Fibroblast of pulmonary artery (primary cell): Measurements from ENCODE around the gene MXD4.
A peak's percentile ranks its signal among the peaks of the same experiment; 100 is the strongest.

Experiments
- DNase-seq: peaks from one replicate; pipeline ENCODE4 v3.0.0-alpha.2; 2010; ENCODE audit warnings: low read depth
- H3K4me3 ChIP-seq: replicated peaks from 2 replicates; pipeline ENCODE4 v1.5.1; 2011; ENCODE audit warnings: low read depth, mild to moderate bottlenecking, control low read depth, low read length, moderate library complexity
- TF ChIP-seq, protein P1 (sequence below): IDR thresholded peaks from 2 replicates; pipeline ENCODE4 v1.5.1; 2011; ENCODE audit warnings: mild to moderate bottlenecking, control low read depth, low read length, inconsistent platforms; ENCODE audit errors: missing control alignments

The MXD4 gene

DNA sequence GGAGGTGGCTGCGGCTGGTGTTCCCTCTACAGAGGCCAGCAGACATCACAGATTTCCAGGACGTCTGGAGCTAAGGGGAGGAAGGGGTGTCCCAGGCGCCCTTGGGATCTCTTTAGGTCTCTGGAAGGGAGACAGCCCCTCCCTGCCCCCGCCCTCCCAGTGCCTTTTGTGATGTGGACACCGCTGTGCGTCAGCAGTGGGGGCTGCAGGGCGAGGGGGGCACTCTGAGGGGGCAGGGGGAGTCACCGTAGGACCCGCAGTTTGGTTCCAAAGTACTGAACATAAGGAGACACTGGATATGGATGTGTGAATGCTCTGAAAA is 25.6 kb upstream of the MXD4 start:
- no peak overlapping the region for H3K4me3 ChIP-seq
- TF ChIP-seq, protein P1, sequence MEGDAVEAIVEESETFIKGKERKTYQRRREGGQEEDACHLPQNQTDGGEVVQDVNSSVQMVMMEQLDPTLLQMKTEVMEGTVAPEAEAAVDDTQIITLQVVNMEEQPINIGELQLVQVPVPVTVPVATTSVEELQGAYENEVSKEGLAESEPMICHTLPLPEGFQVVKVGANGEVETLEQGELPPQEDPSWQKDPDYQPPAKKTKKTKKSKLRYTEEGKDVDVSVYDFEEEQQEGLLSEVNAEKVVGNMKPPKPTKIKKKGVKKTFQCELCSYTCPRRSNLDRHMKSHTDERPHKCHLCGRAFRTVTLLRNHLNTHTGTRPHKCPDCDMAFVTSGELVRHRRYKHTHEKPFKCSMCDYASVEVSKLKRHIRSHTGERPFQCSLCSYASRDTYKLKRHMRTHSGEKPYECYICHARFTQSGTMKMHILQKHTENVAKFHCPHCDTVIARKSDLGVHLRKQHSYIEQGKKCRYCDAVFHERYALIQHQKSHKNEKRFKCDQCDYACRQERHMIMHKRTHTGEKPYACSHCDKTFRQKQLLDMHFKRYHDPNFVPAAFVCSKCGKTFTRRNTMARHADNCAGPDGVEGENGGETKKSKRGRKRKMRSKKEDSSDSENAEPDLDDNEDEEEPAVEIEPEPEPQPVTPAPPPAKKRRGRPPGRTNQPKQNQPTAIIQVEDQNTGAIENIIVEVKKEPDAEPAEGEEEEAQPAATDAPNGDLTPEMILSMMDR, result no peak
- no peak for DNase-seq

DNA sequence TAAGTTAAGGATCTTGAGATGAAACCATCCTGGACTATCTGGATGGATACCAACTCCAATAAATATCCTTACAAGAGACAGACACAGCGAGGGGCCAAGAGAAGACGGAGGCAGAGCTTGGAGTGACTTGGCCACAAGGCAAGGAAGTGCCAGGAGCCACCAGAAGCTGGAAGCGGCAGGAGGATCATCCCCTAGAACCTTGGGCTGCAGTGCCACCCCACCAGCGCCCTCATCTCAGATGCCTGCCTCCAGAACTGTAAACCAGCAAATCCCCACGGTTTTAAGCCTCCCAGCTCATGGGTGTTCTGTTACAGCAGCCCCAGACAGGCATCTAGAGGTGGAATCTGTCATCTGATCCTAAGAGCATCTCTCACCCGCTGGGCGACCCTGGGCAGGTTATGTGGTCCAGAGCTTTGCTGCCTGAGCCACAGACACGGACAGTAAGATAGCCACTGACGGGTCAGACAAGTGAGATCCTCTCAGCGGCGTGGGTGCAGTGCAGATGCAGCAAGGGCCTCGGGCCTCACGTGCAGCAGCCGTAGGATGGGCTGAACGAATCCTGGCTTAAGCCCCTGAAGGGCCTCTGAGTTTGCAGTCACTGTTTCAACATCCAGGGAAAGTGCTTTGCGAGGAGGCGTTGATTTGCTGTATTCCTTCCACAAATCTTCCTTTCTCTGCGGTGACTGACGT is 25.1 kb upstream of the MXD4 start:
- DNase-seq, result no peak
- no peak overlapping the region for H3K4me3 ChIP-seq
- TF ChIP-seq, protein P1, result no peak

DNA sequence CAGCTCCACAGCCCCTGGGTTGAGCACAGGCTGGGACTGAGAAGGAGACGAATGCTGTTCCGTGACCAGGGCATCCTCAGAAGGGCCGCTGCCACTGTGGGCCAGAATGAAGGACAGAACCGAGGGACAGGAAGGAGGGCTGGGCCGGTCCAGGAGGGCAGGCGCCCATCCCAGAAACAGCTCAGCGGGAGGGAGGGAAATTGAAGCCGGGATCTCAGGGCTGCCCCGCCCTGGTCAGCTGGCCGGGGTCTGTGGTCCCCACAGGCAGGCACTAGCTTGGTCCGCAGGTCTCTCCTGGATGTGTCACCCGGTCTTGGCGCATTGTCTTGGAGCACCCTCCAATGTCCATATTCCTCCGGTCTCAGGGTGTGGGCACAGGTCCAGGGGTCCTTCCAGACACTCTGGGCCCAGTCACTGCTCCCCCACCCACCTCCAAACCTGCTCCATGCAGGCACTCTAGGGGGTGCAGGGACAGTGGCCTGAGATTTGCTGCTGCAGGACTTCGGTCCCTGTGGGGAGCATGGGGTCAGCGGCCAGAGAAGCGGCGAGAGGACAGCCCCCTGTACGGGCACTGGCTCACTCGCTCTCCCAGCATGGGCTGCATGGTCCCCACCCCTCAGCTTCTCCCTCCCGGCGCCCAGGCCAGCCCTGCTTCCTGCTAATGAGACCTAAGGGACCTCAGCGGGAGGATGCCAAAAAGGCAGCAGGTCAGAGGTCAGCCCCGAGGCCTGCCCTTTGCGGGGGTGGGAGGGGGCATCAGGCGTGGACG is 23.9 kb upstream of the MXD4 start:
- H3K4me3 ChIP-seq, result no peak overlapping the region
- TF ChIP-seq, protein P1, result no peak
- DNase-seq, result no peak

DNA sequence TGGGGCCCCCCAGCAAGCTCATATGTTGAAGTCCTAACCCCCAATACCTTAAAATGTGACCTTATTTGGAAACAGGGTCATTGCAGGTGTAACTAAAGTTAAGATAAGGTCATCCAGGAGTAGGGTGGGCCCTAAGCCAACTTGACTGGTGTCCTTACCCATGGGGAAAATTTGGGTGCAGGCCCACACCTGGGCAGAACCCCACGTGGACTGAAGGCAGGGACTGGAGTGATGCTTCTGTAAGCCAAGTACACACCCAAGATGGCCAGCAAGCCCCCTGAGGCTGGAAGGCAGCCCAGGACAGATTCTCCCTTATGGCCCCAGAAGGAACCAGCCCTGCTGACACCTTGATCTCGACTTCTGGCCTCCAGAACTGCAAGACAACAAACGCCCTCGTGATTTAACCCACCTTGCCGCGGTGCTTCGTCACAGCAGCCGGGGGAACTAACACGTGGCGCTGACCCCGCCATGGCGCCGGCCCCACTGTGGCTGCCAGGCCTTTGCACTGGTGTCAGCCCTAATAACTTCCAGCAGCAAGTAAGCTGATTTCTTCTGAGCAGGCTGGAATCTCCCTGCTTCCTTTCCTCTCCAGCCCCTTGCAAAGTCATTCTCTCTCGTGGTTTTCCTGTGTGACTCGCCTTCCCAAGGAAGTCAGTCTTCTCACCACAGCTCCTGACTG is 23.2 kb upstream of the MXD4 start:
- no peak overlapping the region for H3K4me3 ChIP-seq
- DNase-seq, result peak; percentile 52
- TF ChIP-seq, protein P1, result no peak

DNA sequence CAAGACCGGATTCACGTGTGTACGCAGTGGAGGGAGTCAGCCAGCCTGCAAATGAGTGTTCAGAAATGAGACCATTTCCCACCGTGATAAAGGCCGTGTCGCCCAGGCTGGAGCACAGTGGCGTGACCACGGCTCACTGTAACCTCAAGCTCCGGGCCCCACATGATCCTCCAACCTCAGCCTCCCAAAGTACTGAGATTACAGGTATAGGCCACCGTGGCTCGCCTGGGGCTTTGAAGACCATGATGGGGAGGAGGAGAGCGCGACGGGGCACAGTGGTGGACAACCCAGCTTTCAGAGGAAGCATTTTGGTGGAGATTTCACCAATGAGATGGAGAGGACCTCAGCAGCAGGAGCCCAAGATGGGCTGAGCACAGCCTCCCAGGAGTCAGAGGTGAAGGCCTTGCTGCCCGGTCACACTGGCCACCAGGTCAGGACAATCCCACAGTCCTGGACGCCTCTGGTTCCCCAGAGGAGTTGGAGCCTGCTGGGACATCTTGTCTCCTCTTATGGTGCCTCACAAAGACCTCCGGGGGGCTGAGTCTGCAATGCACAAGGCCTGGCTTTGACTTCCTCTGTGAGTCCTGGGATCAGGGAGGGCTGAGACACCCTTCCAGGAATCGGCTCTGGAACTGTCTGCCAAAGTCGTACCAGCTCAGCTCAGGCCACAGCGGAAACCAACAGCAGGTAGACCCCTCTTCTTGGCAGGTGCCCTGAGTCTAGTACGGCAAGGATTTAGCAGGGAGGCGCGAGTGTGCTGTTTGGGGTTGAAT is 22.4 kb upstream of the MXD4 start:
- TF ChIP-seq, protein P1, result no peak
- no peak overlapping the region for H3K4me3 ChIP-seq
- no peak for DNase-seq

DNA sequence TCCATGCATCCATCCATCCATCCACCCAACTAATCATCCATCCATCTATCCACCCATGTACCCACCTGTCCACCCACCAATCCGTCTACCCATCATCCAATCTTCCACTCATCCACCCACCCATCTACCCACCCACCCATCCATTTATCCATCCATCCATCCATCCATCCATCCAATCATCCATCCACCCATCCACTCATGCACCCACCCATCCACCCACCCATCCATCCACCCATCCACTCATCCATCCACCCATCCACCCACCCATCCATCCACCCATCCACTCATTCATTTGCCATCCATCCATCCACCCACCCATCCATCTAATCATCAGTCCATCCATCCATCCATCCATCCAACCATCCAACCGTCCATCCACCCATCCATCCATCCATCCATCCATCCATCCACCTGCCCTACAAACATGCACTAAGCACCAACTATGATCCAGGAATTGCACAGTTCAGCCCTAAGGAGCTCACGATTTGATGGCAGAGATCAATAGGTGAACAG is 21.3 kb upstream of the MXD4 start:
- H3K4me3 ChIP-seq, result no peak overlapping the region
- TF ChIP-seq, protein P1, result no peak
- DNase-seq, result no peak
